OCI-LY1 (cell line): Measurements from ENCODE around the gene PLA2G4B.

Experiments
- CTCF ChIP-seq: fragments of 200-600 bp; sonication (generic), shearing (Covaris generic); IDR thresholded peaks from 2 replicates; pipeline ENCODE4 v1.5.1; 2017; ENCODE audit warnings: mild to moderate bottlenecking, antibody characterized with exemption, low read length, moderate library complexity, mixed read lengths
- EZH2 ChIP-seq: fragments of 200-600 bp; sonication (generic), shearing (Covaris generic); IDR thresholded peaks from 2 replicates; pipeline ENCODE4 v1.8.0; 2017; ENCODE audit warnings: borderline replicate concordance, mixed run types, mild to moderate bottlenecking, antibody characterized with exemption, low read length, moderate library complexity, mixed read lengths

- TF ChIP-seq CTCF: peak; percentile 10; the same call in 1 of the 2 replicates
- TF ChIP-seq EZH2: no peak
These were observed 20.1 kb downstream of the PLA2G4B start for GRCh38 chr15:41858756-41859155.
